ENCODE measurements around the gene YPEL1.
"Not testable (repeated sequence)": the region's sequence is repeated elsewhere in the genome, so short reads cannot be mapped to it uniquely, and the experiment has no call there.

The YPEL1 gene

GRCh38 chr22:21694795-21695429 is 40.7 kb downstream of the YPEL1 start:
- no peak overlapping the region for H3K9ac ChIP-seq (ENCODE audit: low read length)
- H3K4me3 ChIP-seq (ENCODE audit: low read depth in 1 of 2, low read length in 2 of 2), result no peak overlapping the region
- no peaks in the 10 kb centered on the region for H3K9me3 ChIP-seq (ENCODE audit: low read length)
- H3K27ac ChIP-seq (ENCODE audit: low read depth, low read length), result no peak overlapping the region
- H3K36me3 ChIP-seq (ENCODE audit: insufficient read depth, low read length), result peaks cover 46% of the 10 kb centered on the region
- H3K27me3 ChIP-seq (ENCODE audit: control insufficient read depth in 1 of 2, insufficient read depth in 2 of 2, low read length in 2 of 2), result no peaks in the 10 kb centered on the region
- H3K4me1 ChIP-seq (ENCODE audit: insufficient read depth, low read length), result peaks cover 12% of the 10 kb centered on the region

- no peaks in the 10 kb centered on the region for H3K9me3 ChIP-seq (ENCODE audit: low read length)
- no peaks in the 10 kb centered on the region for H3K27me3 ChIP-seq (ENCODE audit: control insufficient read depth in 1 of 2, insufficient read depth in 2 of 2, low read length in 2 of 2)
- no peak overlapping the region for H3K27ac ChIP-seq (ENCODE audit: low read depth, low read length)
- no peak overlapping the region for H3K9ac ChIP-seq (ENCODE audit: low read length)
- peaks cover 12% of the 10 kb centered on the region for H3K4me1 ChIP-seq (ENCODE audit: insufficient read depth, low read length)
- peaks cover 46% of the 10 kb centered on the region for H3K36me3 ChIP-seq (ENCODE audit: insufficient read depth, low read length)
- H3K4me3 ChIP-seq (ENCODE audit: low read depth in 1 of 2, low read length in 2 of 2), result no peak overlapping the region
Measured at GRCh38 chr22:21694394-21694793, 41.2 kb downstream of the YPEL1 start.

- peaks cover 46% of the 10 kb centered on the region for H3K36me3 ChIP-seq (ENCODE audit: insufficient read depth, low read length)
- H3K4me3 ChIP-seq (ENCODE audit: low read depth in 1 of 2, low read length in 2 of 2), result no peak overlapping the region
- H3K9me3 ChIP-seq (ENCODE audit: low read length), result no peaks in the 10 kb centered on the region
- H3K27ac ChIP-seq (ENCODE audit: low read depth, low read length), result no peak overlapping the region
- H3K9ac ChIP-seq (ENCODE audit: low read length), result no peak overlapping the region
- no peaks in the 10 kb centered on the region for H3K27me3 ChIP-seq (ENCODE audit: control insufficient read depth in 1 of 2, insufficient read depth in 2 of 2, low read length in 2 of 2)
- peaks cover 12% of the 10 kb centered on the region for H3K4me1 ChIP-seq (ENCODE audit: insufficient read depth, low read length)
Measured at GRCh38 chr22:21693999-21694341, 41.6 kb downstream of the YPEL1 start.

- Histone ChIP-seq H3K9ac (ENCODE audit: low read length) (no peak overlapping the region), H3K27me3 (ENCODE audit: control insufficient read depth in 1 of 2, insufficient read depth in 2 of 2, low read length in 2 of 2) (no peaks in the 10 kb centered on the region), H3K27ac (ENCODE audit: low read depth, low read length) (no peak overlapping the region), H3K4me1 (ENCODE audit: insufficient read depth, low read length) (peaks cover 9% of the 10 kb centered on the region), H3K9me3 (ENCODE audit: low read length) (no peaks in the 10 kb centered on the region), H3K36me3 (ENCODE audit: insufficient read depth, low read length) (peaks cover 46% of the 10 kb centered on the region), H3K4me3 (ENCODE audit: low read depth in 1 of 2, low read length in 2 of 2) (no peak overlapping the region)
Measured at GRCh38 chr22:21693333-21693998, 42.1 kb downstream of the YPEL1 start.

- H3K4me3 ChIP-seq (ENCODE audit: low read depth in 1 of 2, low read length in 2 of 2); H3K27me3 ChIP-seq (ENCODE audit: control insufficient read depth in 1 of 2, insufficient read depth in 2 of 2, low read length in 2 of 2); H3K9me3 ChIP-seq (ENCODE audit: low read length); H3K9ac ChIP-seq (ENCODE audit: low read length); H3K4me1 ChIP-seq (ENCODE audit: insufficient read depth, low read length); H3K27ac ChIP-seq (ENCODE audit: low read depth, low read length): not testable (repeated sequence)
- H3K36me3 ChIP-seq (ENCODE audit: insufficient read depth, low read length), result peaks cover 46% of the 10 kb centered on the region
Measured at GRCh38 chr22:21692856-21693255, 42.7 kb downstream of the YPEL1 start.

- no peaks in the 10 kb centered on the region for H3K27me3 ChIP-seq (ENCODE audit: control insufficient read depth in 1 of 2, insufficient read depth in 2 of 2, low read length in 2 of 2)
- no peak overlapping the region for H3K27ac ChIP-seq (ENCODE audit: low read depth, low read length)
- no peak overlapping the region for H3K9ac ChIP-seq (ENCODE audit: low read length)
- H3K36me3 ChIP-seq (ENCODE audit: insufficient read depth, low read length), result peaks cover 44% of the 10 kb centered on the region
- no peaks in the 10 kb centered on the region for H3K9me3 ChIP-seq (ENCODE audit: low read length)
- H3K4me1 ChIP-seq (ENCODE audit: insufficient read depth, low read length), result no peaks in the 10 kb centered on the region
- H3K4me3 ChIP-seq (ENCODE audit: low read depth in 1 of 2, low read length in 2 of 2), result no peak overlapping the region
Measured at GRCh38 chr22:21691816-21692215, 43.8 kb downstream of the YPEL1 start.

GRCh38 chr22:21690401-21690801 is 45.2 kb downstream of the YPEL1 start:
- H3K4me1 ChIP-seq (ENCODE audit: insufficient read depth, low read length), result no peaks in the 10 kb centered on the region
- H3K27ac ChIP-seq (ENCODE audit: low read depth, low read length), result no peak overlapping the region
- no peaks in the 10 kb centered on the region for H3K9me3 ChIP-seq (ENCODE audit: low read length)
- H3K9ac ChIP-seq (ENCODE audit: low read length), result no peak overlapping the region
- H3K36me3 ChIP-seq (ENCODE audit: insufficient read depth, low read length), result peaks cover 39% of the 10 kb centered on the region
- H3K27me3 ChIP-seq (ENCODE audit: control insufficient read depth in 1 of 2, insufficient read depth in 2 of 2, low read length in 2 of 2), result no peaks in the 10 kb centered on the region
- no peak overlapping the region for H3K4me3 ChIP-seq (ENCODE audit: low read depth in 1 of 2, low read length in 2 of 2)

- H3K27ac ChIP-seq (ENCODE audit: low read depth, low read length), result no peak overlapping the region
- no peaks in the 10 kb centered on the region for H3K4me1 ChIP-seq (ENCODE audit: insufficient read depth, low read length)
- no peaks in the 10 kb centered on the region for H3K9me3 ChIP-seq (ENCODE audit: low read length)
- H3K9ac ChIP-seq (ENCODE audit: low read length), result no peak overlapping the region
- H3K36me3 ChIP-seq (ENCODE audit: insufficient read depth, low read length), result peaks cover 26% of the 10 kb centered on the region
- no peak overlapping the region for H3K4me3 ChIP-seq (ENCODE audit: low read depth in 1 of 2, low read length in 2 of 2)
- no peaks in the 10 kb centered on the region for H3K27me3 ChIP-seq (ENCODE audit: control insufficient read depth in 1 of 2, insufficient read depth in 2 of 2, low read length in 2 of 2)
Measured at GRCh38 chr22:21688706-21689381, 46.8 kb downstream of the YPEL1 start.

- no peak overlapping the region for H3K27ac ChIP-seq (ENCODE audit: low read depth, low read length)
- H3K36me3 ChIP-seq (ENCODE audit: insufficient read depth, low read length), result peaks cover 24% of the 10 kb centered on the region
- no peaks in the 10 kb centered on the region for H3K4me1 ChIP-seq (ENCODE audit: insufficient read depth, low read length)
- H3K27me3 ChIP-seq (ENCODE audit: control insufficient read depth in 1 of 2, insufficient read depth in 2 of 2, low read length in 2 of 2), result no peaks in the 10 kb centered on the region
- H3K9ac ChIP-seq (ENCODE audit: low read length), result no peak overlapping the region
- no peaks in the 10 kb centered on the region for H3K9me3 ChIP-seq (ENCODE audit: low read length)
- H3K4me3 ChIP-seq (ENCODE audit: low read depth in 1 of 2, low read length in 2 of 2), result no peak overlapping the region
Measured at GRCh38 chr22:21688341-21688705, 47.3 kb downstream of the YPEL1 start.

- H3K4me3 ChIP-seq (ENCODE audit: low read depth in 1 of 2, low read length in 2 of 2), result no peak overlapping the region
- no peaks in the 10 kb centered on the region for H3K27me3 ChIP-seq (ENCODE audit: control insufficient read depth in 1 of 2, insufficient read depth in 2 of 2, low read length in 2 of 2)
- H3K9me3 ChIP-seq (ENCODE audit: low read length), result no peaks in the 10 kb centered on the region
- H3K4me1 ChIP-seq (ENCODE audit: insufficient read depth, low read length), result no peaks in the 10 kb centered on the region
- no peak overlapping the region for H3K9ac ChIP-seq (ENCODE audit: low read length)
- H3K27ac ChIP-seq (ENCODE audit: low read depth, low read length), result no peak overlapping the region
- H3K36me3 ChIP-seq (ENCODE audit: insufficient read depth, low read length), result peaks cover 26% of the 10 kb centered on the region
Measured at GRCh38 chr22:21687685-21688259, 47.8 kb downstream of the YPEL1 start.

GRCh38 chr22:21686634-21687393 is 48.8 kb downstream of the YPEL1 start:
- Histone ChIP-seq H3K27ac (ENCODE audit: low read depth, low read length) (no peak overlapping the region), H3K4me3 (ENCODE audit: low read depth in 1 of 2, low read length in 2 of 2) (no peak overlapping the region), H3K27me3 (ENCODE audit: control insufficient read depth in 1 of 2, insufficient read depth in 2 of 2, low read length in 2 of 2) (no peaks in the 10 kb centered on the region), H3K4me1 (ENCODE audit: insufficient read depth, low read length) (no peaks in the 10 kb centered on the region), H3K36me3 (ENCODE audit: insufficient read depth, low read length) (peaks cover 28% of the 10 kb centered on the region), H3K9ac (ENCODE audit: low read length) (no peak overlapping the region), H3K9me3 (ENCODE audit: low read length) (no peaks in the 10 kb centered on the region)

Data from muscle layer of colon (tissue), 2 donors.